HEK293 (cell line): Measurements from ENCODE around the gene SLC40A1.

ENCODE experiments used
- CTCF ChIA-PET: fragments of 350-600 bp; formaldehyde crosslinking; extraction: SDS; loops from one replicate; lab custom pipeline; 2021; ENCODE audit warnings: antibody characterized with exemption; lab: Yijun Ruan, JAX
- POLR2A ChIA-PET: fragments of 300-600 bp; formaldehyde crosslinking; extraction: SDS; loops from one replicate; lab custom pipeline; 2020; ENCODE audit warnings: antibody characterized with exemption, inconsistent platforms; lab: Yijun Ruan, JAX
- H3K27ac ChIP-seq: fragments of 200-500 bp; sonication (Bioruptor generic); 2 replicates; pipeline ENCODE4 v1.5.1; 2014; ENCODE audit warnings: low read depth, low read length, control low read depth, inconsistent platforms; ENCODE audit errors: extremely low read depth
- H3K36me3 ChIP-seq, 2 experiments: fragments of 200-500 bp in 1 of 2; sonication (Bioruptor generic) in 1 of 2; 1 replicate in 1 of 2; 2 replicates in 1 of 2; pipeline ENCODE4 v1.5.1; 2014 to 2017; ENCODE audit warnings: inconsistent platforms in 2 of 2, low read length in 2 of 2; ENCODE audit not compliant: control insufficient read depth in 2 of 2, insufficient read depth in 1 of 2
- H3K4me1 ChIP-seq: fragments of 200-500 bp; sonication (Bioruptor generic); 2 replicates; pipeline ENCODE4 v1.5.1; 2014; ENCODE audit warnings: mild to moderate bottlenecking, low read length, inconsistent platforms; ENCODE audit not compliant: control insufficient read depth, insufficient read depth
- H3K4me3 ChIP-seq: 2 replicates; pipeline ENCODE4 v1.5.1; 2011; ENCODE audit warnings: low read depth, mild to moderate bottlenecking, control low read depth, low read length, moderate library complexity
- H3K9me3 ChIP-seq: fragments of 200-500 bp; sonication (Bioruptor generic); 2 replicates; pipeline ENCODE4 v1.5.1; 2014; ENCODE audit warnings: low read depth, low read length, inconsistent platforms; ENCODE audit not compliant: control insufficient read depth, insufficient read depth
- KLF10 ChIP-seq: fragments of 450-650 bp; IDR thresholded peaks from 2 replicates; pipeline ENCODE4 v1.5.1; 2018; ENCODE audit warnings: missing biosample characterization, mild to moderate bottlenecking, missing genetic modification characterization
- MYNN ChIP-seq: fragments of 450-650 bp; formaldehyde crosslinking; IDR thresholded peaks from 2 replicates; pipeline ENCODE4 v1.5.1; 2016; ENCODE audit warnings: missing biosample characterization, missing genetic modification characterization, borderline replicate concordance
- PBX3 ChIP-seq: sonication (generic); formaldehyde crosslinking; IDR thresholded peaks from 2 replicates; pipeline ENCODE4 v1.8.1; 2022; ENCODE audit warnings: mild to moderate bottlenecking, moderate library complexity, missing genetic modification reagents
- SCRT1 ChIP-seq: fragments of 450-650 bp; formaldehyde crosslinking; IDR thresholded peaks from 2 replicates; pipeline ENCODE4 v1.5.1; 2016; ENCODE audit warnings: missing biosample characterization, missing genetic modification characterization, borderline replicate concordance
- SP3 ChIP-seq: fragments of 450-650 bp; formaldehyde crosslinking; IDR thresholded peaks from 2 replicates; pipeline ENCODE4 v1.5.1; 2016; ENCODE audit warnings: missing biosample characterization, missing genetic modification characterization
- ZNF146 ChIP-seq: fragments of 450-650 bp; formaldehyde crosslinking; IDR thresholded peaks from 2 replicates; pipeline ENCODE4 v1.5.1; 2016; ENCODE audit warnings: missing biosample characterization, missing genetic modification characterization
- ZNF155 ChIP-seq: fragments of 450-650 bp; formaldehyde crosslinking; IDR thresholded peaks from 2 replicates; pipeline ENCODE4 v1.5.1; 2016; ENCODE audit warnings: missing biosample characterization, missing genetic modification characterization
- ZNF202 ChIP-seq: fragments of 450-650 bp; formaldehyde crosslinking; IDR thresholded peaks from 2 replicates; pipeline ENCODE4 v1.5.1; 2016; ENCODE audit warnings: missing biosample characterization, missing genetic modification characterization, borderline replicate concordance
- ZNF23 ChIP-seq: fragments of 450-650 bp; formaldehyde crosslinking; IDR thresholded peaks from 2 replicates; pipeline ENCODE4 v1.5.1; 2016; ENCODE audit warnings: missing biosample characterization, missing genetic modification characterization, borderline replicate concordance
- ZNF24 ChIP-seq: fragments of 450-650 bp; formaldehyde crosslinking; IDR thresholded peaks from 2 replicates; pipeline ENCODE4 v1.5.1; 2016; ENCODE audit warnings: missing biosample characterization, missing genetic modification characterization
- ZNF341 ChIP-seq: fragments of 450-650 bp; formaldehyde crosslinking; IDR thresholded peaks from 2 replicates; pipeline ENCODE4; 2016; ENCODE audit warnings: low read depth, missing biosample characterization, missing genetic modification characterization
- ZNF558 ChIP-seq: fragments of 450-650 bp; formaldehyde crosslinking; IDR thresholded peaks from 2 replicates; pipeline ENCODE4 v1.5.1; 2016; ENCODE audit warnings: missing biosample characterization, missing genetic modification characterization
- ZNF624 ChIP-seq: fragments of 450-650 bp; formaldehyde crosslinking; IDR thresholded peaks from 2 replicates; pipeline ENCODE4 v1.5.1; 2017; ENCODE audit warnings: missing biosample characterization, missing genetic modification characterization
- ZNF692 ChIP-seq: fragments of 450-650 bp; formaldehyde crosslinking; IDR thresholded peaks from 2 replicates; pipeline ENCODE4 v1.5.1; 2016; ENCODE audit warnings: missing biosample characterization, missing genetic modification characterization
- ZXDB ChIP-seq: fragments of 450-650 bp; formaldehyde crosslinking; IDR thresholded peaks from 2 replicates; pipeline ENCODE4 v1.5.1; 2016; ENCODE audit warnings: missing biosample characterization, missing genetic modification characterization
- TF ChIP-seq, protein P1 (sequence below): fragments of 450-650 bp; formaldehyde crosslinking; conservative IDR thresholded peaks from 2 replicates; pipeline ENCODE4 v1.5.1; 2016; ENCODE audit warnings: low read depth, missing biosample characterization, missing genetic modification characterization
- TF ChIP-seq, protein P2 (sequence below): fragments of 450-650 bp; IDR thresholded peaks from 2 replicates; pipeline ENCODE4 v1.5.1; 2018; ENCODE audit warnings: missing biosample characterization, mild to moderate bottlenecking, missing genetic modification characterization
- TF ChIP-seq, protein P3 (sequence below): fragments of 450-650 bp; formaldehyde crosslinking; IDR thresholded peaks from 2 replicates; pipeline ENCODE4 v1.5.1; 2016; ENCODE audit warnings: missing biosample characterization, missing genetic modification characterization

The SLC40A1 gene

GRCh38 chr2:189583227-189584198 is 2.9 kb upstream of the SLC40A1 start (continued):
- no peak for TF ChIP-seq SCRT1

DNA sequence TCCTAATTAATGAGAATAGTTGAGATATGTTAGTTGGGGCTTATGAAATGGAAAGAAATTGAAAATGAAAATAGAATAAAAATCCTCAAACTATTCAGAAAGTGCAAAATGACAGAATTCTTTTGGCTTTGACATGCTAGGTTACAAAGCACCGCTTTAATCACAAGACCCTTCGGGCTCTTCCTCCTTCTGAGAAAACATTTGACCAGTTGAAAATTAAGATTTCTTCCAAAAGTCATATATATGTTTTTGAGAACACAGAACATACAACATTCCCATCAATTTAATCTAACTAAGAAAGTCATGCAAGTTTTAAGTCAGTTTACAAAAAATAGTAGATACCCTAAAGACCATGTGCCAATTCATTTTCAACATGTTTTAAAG is 2.2 kb upstream of the SLC40A1 start:
- Histone ChIP-seq H3K27ac (no peak overlapping the region), H3K4me1 (no peaks in the 10 kb centered on the region), H3K9me3 (no peaks in the 10 kb centered on the region), H3K4me3 (no peak overlapping the region), H3K36me3 (peaks cover 0 to 4% of the 10 kb centered on the region in 2 experiments; a peak in 1 of 3 replicates)
- ChIA-PET POLR2A (no interaction called here), CTCF (interaction anchor here (0.6 kb wide), 1 partner anchor 19 kb away, joined by 3 read pairs; no protein-coding TSS in a partner anchor)
- TF ChIP-seq ZXDB (tag by site-specific recombination) (no peak), PBX3 (CRISPR knock-in tag) (no peak), MYNN (tag by site-specific recombination) (no peak), ZNF624 (tag by site-specific recombination) (no peak), ZNF341 (tag by site-specific recombination) (no peak), ZNF155 (no peak)
- TF ChIP-seq, protein P1, sequence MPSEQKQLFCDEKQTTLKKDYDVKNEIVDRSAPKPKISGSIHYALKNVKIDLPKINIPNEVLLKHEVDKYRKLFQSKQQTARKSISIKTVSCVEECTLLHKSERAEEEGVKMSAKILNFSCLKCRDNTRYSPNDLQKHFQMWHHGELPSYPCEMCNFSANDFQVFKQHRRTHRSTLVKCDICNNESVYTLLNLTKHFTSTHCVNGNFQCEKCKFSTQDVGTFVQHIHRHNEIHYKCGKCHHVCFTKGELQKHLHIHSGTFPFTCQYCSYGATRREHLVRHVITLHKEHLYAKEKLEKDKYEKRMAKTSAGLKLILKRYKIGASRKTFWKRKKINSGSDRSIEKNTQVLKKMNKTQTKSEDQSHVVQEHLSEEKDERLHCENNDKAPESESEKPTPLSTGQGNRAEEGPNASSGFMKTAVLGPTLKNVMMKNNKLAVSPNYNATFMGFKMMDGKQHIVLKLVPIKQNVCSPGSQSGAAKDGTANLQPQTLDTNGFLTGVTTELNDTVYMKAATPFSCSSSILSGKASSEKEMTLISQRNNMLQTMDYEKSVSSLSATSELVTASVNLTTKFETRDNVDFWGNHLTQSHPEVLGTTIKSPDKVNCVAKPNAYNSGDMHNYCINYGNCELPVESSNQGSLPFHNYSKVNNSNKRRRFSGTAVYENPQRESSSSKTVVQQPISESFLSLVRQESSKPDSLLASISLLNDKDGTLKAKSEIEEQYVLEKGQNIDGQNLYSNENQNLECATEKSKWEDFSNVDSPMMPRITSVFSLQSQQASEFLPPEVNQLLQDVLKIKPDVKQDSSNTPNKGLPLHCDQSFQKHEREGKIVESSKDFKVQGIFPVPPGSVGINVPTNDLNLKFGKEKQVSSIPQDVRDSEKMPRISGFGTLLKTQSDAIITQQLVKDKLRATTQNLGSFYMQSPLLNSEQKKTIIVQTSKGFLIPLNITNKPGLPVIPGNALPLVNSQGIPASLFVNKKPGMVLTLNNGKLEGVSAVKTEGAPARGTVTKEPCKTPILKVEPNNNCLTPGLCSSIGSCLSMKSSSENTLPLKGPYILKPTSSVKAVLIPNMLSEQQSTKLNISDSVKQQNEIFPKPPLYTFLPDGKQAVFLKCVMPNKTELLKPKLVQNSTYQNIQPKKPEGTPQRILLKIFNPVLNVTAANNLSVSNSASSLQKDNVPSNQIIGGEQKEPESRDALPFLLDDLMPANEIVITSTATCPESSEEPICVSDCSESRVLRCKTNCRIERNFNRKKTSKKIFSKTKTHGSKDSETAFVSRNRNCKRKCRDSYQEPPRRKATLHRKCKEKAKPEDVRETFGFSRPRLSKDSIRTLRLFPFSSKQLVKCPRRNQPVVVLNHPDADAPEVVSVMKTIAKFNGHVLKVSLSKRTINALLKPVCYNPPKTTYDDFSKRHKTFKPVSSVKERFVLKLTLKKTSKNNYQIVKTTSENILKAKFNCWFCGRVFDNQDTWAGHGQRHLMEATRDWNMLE (tag by site-specific recombination): no peak
- TF ChIP-seq, protein P2, sequence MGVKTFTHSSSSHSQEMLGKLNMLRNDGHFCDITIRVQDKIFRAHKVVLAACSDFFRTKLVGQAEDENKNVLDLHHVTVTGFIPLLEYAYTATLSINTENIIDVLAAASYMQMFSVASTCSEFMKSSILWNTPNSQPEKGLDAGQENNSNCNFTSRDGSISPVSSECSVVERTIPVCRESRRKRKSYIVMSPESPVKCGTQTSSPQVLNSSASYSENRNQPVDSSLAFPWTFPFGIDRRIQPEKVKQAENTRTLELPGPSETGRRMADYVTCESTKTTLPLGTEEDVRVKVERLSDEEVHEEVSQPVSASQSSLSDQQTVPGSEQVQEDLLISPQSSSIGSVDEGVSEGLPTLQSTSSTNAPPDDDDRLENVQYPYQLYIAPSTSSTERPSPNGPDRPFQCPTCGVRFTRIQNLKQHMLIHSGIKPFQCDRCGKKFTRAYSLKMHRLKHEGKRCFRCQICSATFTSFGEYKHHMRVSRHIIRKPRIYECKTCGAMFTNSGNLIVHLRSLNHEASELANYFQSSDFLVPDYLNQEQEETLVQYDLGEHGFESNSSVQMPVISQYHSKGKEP (tag by site-specific recombination): no peak

DNA sequence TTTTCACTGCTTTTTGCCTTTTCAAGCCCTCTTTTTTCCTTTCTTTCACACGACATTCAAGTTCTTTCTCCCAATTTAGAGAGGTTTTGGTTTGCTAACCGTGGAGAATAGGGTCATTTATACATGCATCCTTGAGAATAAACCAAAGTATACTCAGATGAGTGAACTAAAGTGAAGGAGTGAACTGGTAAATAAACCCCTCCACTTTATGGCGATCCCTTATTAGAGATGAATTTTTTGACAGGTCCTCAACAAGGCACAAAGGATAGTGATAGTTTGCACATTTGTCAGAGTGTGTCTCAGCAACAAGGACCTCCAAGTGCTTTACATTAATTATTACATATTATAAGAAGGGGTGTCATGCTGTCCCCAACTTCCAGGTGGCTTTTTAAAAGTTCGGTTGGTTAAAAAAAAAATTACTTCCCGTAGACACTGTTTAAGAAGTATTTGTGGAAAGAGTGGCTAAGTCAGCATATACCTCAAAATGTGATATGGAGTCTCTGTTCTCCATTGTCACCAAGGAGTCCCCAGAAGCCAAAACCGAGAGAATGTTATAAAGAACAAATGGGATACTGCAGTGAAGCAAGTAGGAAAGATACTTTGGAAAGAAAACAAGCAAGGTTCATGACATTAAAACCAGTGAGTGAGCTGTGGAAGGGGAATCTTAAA is 1.7 kb upstream of the SLC40A1 start:
- Histone ChIP-seq H3K36me3 (peaks cover 0 to 5% of the 10 kb centered on the region in 2 experiments; a peak in 1 of 3 replicates), H3K27ac (no peak overlapping the region), H3K4me1 (no peaks in the 10 kb centered on the region), H3K4me3 (no peak overlapping the region), H3K9me3 (no peaks in the 10 kb centered on the region)
- POLR2A ChIA-PET: no interaction called here
- CTCF ChIA-PET: no interaction called here
- TF ChIP-seq ZNF23 (tag by site-specific recombination) (no peak), ZNF146 (tag by site-specific recombination) (no peak), KLF10 (tag by site-specific recombination) (no peak), ZNF558 (tag by site-specific recombination) (no peak), ZNF24 (tag by site-specific recombination) (no peak), SP3 (tag by site-specific recombination) (no peak), ZNF692 (tag by site-specific recombination) (no peak), ZNF202 (tag by site-specific recombination) (no peak)
- TF ChIP-seq, protein P3, sequence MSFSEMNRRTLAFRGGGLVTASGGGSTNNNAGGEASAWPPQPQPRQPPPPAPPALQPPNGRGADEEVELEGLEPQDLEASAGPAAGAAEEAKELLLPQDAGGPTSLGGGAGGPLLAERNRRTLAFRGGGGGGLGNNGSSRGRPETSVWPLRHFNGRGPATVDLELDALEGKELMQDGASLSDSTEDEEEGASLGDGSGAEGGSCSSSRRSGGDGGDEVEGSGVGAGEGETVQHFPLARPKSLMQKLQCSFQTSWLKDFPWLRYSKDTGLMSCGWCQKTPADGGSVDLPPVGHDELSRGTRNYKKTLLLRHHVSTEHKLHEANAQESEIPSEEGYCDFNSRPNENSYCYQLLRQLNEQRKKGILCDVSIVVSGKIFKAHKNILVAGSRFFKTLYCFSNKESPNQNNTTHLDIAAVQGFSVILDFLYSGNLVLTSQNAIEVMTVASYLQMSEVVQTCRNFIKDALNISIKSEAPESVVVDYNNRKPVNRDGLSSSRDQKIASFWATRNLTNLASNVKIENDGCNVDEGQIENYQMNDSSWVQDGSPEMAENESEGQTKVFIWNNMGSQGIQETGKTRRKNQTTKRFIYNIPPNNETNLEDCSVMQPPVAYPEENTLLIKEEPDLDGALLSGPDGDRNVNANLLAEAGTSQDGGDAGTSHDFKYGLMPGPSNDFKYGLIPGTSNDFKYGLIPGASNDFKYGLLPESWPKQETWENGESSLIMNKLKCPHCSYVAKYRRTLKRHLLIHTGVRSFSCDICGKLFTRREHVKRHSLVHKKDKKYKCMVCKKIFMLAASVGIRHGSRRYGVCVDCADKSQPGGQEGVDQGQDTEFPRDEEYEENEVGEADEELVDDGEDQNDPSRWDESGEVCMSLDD (tag by site-specific recombination): no peak
